Measurements from ENCODE around the gene DYSF. TPM values are rescaled to one million over a fixed set of nuclear protein-coding genes. Genes with fewer than 3 reads are reported as not detected.

DYSF gene
- total RNA-seq, 1 donor from 2014 or later = 0.13 TPM

- ATAC-seq (ENCODE audit: low read depth) = peak; percentile 69
- Mint-ChIP-seq H3K27me3 (peaks cover 34% of the 10 kb centered on the region), H3K9me3 (no peaks in the 10 kb centered on the region), H3K36me3 (ENCODE audit: low read depth) (no peaks in the 10 kb centered on the region), H3K4me3 (no peak overlapping the region), H3K4me1 (peaks cover 19% of the 10 kb centered on the region), H3K27ac (no peak overlapping the region)
- POLR2A ChIA-PET = no interaction called here
- intact Hi-C loops (cut with micrococcal nuclease) = no loop called here
- TF ChIP-seq CTCF (IDR thresholded peaks at IDR 0.05) = no peak
- CTCF ChIA-PET = interaction anchor here (0.6 kb wide), 1 partner anchor 25 kb away, joined by 3 read pairs; no protein-coding TSS in a partner anchor
- no peak for DNase-seq
Measured at GRCh38 chr2:71452565-71452964, 796 bp upstream of the DYSF start.

- peaks cover 34% of the 10 kb centered on the region for H3K27me3 Mint-ChIP-seq
- ATAC-seq (ENCODE audit: low read depth) (no peak), DNase-seq (no peak)
- H3K27ac Mint-ChIP-seq = no peak overlapping the region
- ChIA-PET POLR2A (interaction anchor here (0.5 to 0.8 kb wide), 2 partner anchors 123 to 1193 kb away, joined by 4 to 6 read pairs; partner anchors contain the start of gene ZNF638), CTCF (no interaction called here)
- no peak overlapping the region for H3K4me3 Mint-ChIP-seq
- TF ChIP-seq CTCF (IDR thresholded peaks at IDR 0.05) = no peak
- no peaks in the 10 kb centered on the region for H3K36me3 Mint-ChIP-seq (ENCODE audit: low read depth)
- peaks cover 19% of the 10 kb centered on the region for H3K4me1 Mint-ChIP-seq
- H3K9me3 Mint-ChIP-seq = no peaks in the 10 kb centered on the region
- intact Hi-C loops (cut with micrococcal nuclease) = no loop called here
Measured at GRCh38 chr2:71454221-71455010, 1.1 kb downstream of the DYSF start.

- ChIA-PET POLR2A (no interaction called here), CTCF (no interaction called here)
- H3K9me3 Mint-ChIP-seq = no peaks in the 10 kb centered on the region
- no peak overlapping the region for H3K27ac Mint-ChIP-seq
- H3K4me1 Mint-ChIP-seq = peaks cover 19% of the 10 kb centered on the region
- no peak for TF ChIP-seq CTCF (IDR thresholded peaks at IDR 0.05)
- DNase-seq (no peak), ATAC-seq (ENCODE audit: low read depth) (no peak)
- H3K27me3 Mint-ChIP-seq = peaks cover 34% of the 10 kb centered on the region
- H3K36me3 Mint-ChIP-seq (ENCODE audit: low read depth) = no peaks in the 10 kb centered on the region
- intact Hi-C loops (cut with micrococcal nuclease) = no loop called here
- H3K4me3 Mint-ChIP-seq = no peak overlapping the region
Measured at GRCh38 chr2:71455011-71455740, 1.8 kb downstream of the DYSF start.

GRCh38 chr2:71455741-71456569 lies 2.6 kb downstream of the DYSF start:
- intact Hi-C loops (cut with micrococcal nuclease) = no loop called here
- ChIA-PET POLR2A (no interaction called here), CTCF (no interaction called here)
- Mint-ChIP-seq H3K4me3 (no peak overlapping the region), H3K9me3 (no peaks in the 10 kb centered on the region), H3K27ac (no peak overlapping the region), H3K27me3 (peaks cover 34% of the 10 kb centered on the region), H3K36me3 (ENCODE audit: low read depth) (no peaks in the 10 kb centered on the region), H3K4me1 (peaks cover 19% of the 10 kb centered on the region)
- DNase-seq (no peak), ATAC-seq (ENCODE audit: low read depth) (no peak)
- TF ChIP-seq CTCF (IDR thresholded peaks at IDR 0.05) = no peak
